DND-41 (cell line): Measurements from ENCODE around the gene PROSER2.

ENCODE experiments used
- ATAC-seq: fragments of 200-7000 bp; cut with Tn5 transposase; 3 replicates; pipeline ENCODE4 v1.9.1; 2021; ENCODE audit warnings: low read depth; ENCODE audit not compliant: insufficient read depth
- DNase-seq: peaks from one replicate; pipeline ENCODE4 v3.0.0-alpha.2; 2020
- H2AFZ ChIP-seq: 2 replicates; pipeline ENCODE4 v1.6.0; 2012; ENCODE audit warnings: low read depth, low read length
- H3K27ac ChIP-seq: 2 replicates; pipeline ENCODE4 v1.5.1; 2012; ENCODE audit warnings: low read length, inconsistent platforms
- H3K27me3 ChIP-seq: fragments of 200-600 bp; sonication (generic); 2 replicates; pipeline ENCODE4 v1.6.0; 2012; ENCODE audit warnings: low read length, mild to moderate bottlenecking, inconsistent platforms; ENCODE audit not compliant: insufficient read depth, poor library complexity
- H3K36me3 ChIP-seq: 2 replicates; pipeline ENCODE4 v1.5.1; 2012; ENCODE audit warnings: low read length, inconsistent platforms; ENCODE audit not compliant: insufficient read depth
- H3K4me1 ChIP-seq: 2 replicates; pipeline ENCODE4 v1.5.1; 2012; ENCODE audit warnings: mild to moderate bottlenecking, low read length; ENCODE audit not compliant: insufficient read depth
- H3K4me2 ChIP-seq: 2 replicates; pipeline ENCODE4 v1.6.0; 2012; ENCODE audit warnings: mild to moderate bottlenecking, moderate library complexity, low read length, inconsistent platforms; ENCODE audit not compliant: insufficient read depth
- H3K4me3 ChIP-seq, 2 experiments: fragments of 200-600 bp in 1 of 2; shearing (Covaris generic) in 1 of 2; 2 replicates each; pipeline ENCODE4 v1.5.1; 2012 to 2016; ENCODE audit warnings: inconsistent platforms in 2 of 2, low read length in 2 of 2, mild to moderate bottlenecking in 2 of 2, low read depth in 1 of 2, moderate library complexity in 1 of 2
- H3K79me2 ChIP-seq: 2 replicates; pipeline ENCODE4 v1.6.0; 2012; ENCODE audit warnings: low read length, inconsistent platforms; ENCODE audit not compliant: insufficient read depth
- H3K9ac ChIP-seq: 2 replicates; pipeline ENCODE4 v1.6.0; 2012; ENCODE audit warnings: low read depth, mild to moderate bottlenecking, inconsistent platforms, low read length, moderate library complexity
- H3K9me3 ChIP-seq: 2 replicates; pipeline ENCODE4 v1.5.1; 2012; ENCODE audit warnings: low read length, moderate library complexity, mild to moderate bottlenecking, inconsistent platforms; ENCODE audit not compliant: insufficient read depth, severe bottlenecking
- H4K20me1 ChIP-seq: 2 replicates; pipeline ENCODE4 v1.6.0; 2012; ENCODE audit warnings: low read length; ENCODE audit not compliant: insufficient read depth
- CTCF ChIP-seq: IDR thresholded peaks from 2 replicates; pipeline ENCODE4 v1.5.1; 2012; ENCODE audit warnings: borderline replicate concordance, low read length, moderate library complexity, mild to moderate bottlenecking; ENCODE audit not compliant: poor library complexity, severe bottlenecking; ENCODE audit errors: extremely low read depth
- EZH2 ChIP-seq: IDR thresholded peaks from 3 replicates; pipeline ENCODE4 v1.6.1; 2012; ENCODE audit warnings: borderline replicate concordance, low read depth, mild to moderate bottlenecking, moderate library complexity, low read length, inconsistent platforms; ENCODE audit not compliant: severe bottlenecking

PROSER2 gene

GRCh38 chr10:11828682-11829284 lies 5.6 kb downstream of the PROSER2 start:
- Histone ChIP-seq H4K20me1 (0 out of 2 replicates have a peak, but pooled peaks cover 2% of the 10 kb centered on the region), H3K79me2 (no peaks in the 10 kb centered on the region), H3K4me1 (peaks cover 2% of the 10 kb centered on the region), H3K4me2 (no peak overlapping the region), H3K4me3 (no peak overlapping the region), H3K27me3 (peaks cover 33% of the 10 kb centered on the region), H2AFZ (no peak overlapping the region), H3K9ac (no peak overlapping the region), H3K27ac (no peak overlapping the region), H3K9me3 (no peaks in the 10 kb centered on the region), H3K36me3 (no peaks in the 10 kb centered on the region)
- DNase-seq (no peak), ATAC-seq (no peak)
- no peak for TF ChIP-seq EZH2
- TF ChIP-seq CTCF = no peak

- Histone ChIP-seq H3K9me3 (no peaks in the 10 kb centered on the region), H3K4me1 (no peaks in the 10 kb centered on the region), H4K20me1 (0 out of 2 replicates have a peak, but pooled peaks cover under 1% of the 10 kb centered on the region), H3K27ac (no peak overlapping the region), H3K79me2 (no peaks in the 10 kb centered on the region), H3K9ac (no peak overlapping the region), H3K4me2 (no peak overlapping the region), H3K27me3 (peaks cover 11% of the 10 kb centered on the region), H2AFZ (no peak overlapping the region), H3K4me3 (no peak overlapping the region), H3K36me3 (no peaks in the 10 kb centered on the region)
- ATAC-seq = no peak
- no peak for TF ChIP-seq CTCF
- no peak for TF ChIP-seq EZH2
- no peak for DNase-seq
Observed at GRCh38 chr10:11830836-11831519, 7.8 kb downstream of the PROSER2 start.

- Histone ChIP-seq H3K27ac (no peak overlapping the region), H3K27me3 (peaks cover 9% of the 10 kb centered on the region), H3K4me1 (no peaks in the 10 kb centered on the region), H4K20me1 (no peaks in the 10 kb centered on the region), H3K4me3 (no peak overlapping the region), H3K9me3 (no peaks in the 10 kb centered on the region), H3K9ac (no peak overlapping the region), H3K4me2 (no peak overlapping the region), H3K36me3 (no peaks in the 10 kb centered on the region), H2AFZ (no peak overlapping the region), H3K79me2 (no peaks in the 10 kb centered on the region)
- no peak for ATAC-seq
- no peak for DNase-seq
- TF ChIP-seq EZH2 (no peak), CTCF (no peak)
Observed at GRCh38 chr10:11831520-11831951, 8.4 kb downstream of the PROSER2 start.
